Brain microvascular endothelial cell (primary cell): ENCODE results near the gene PACSIN1.

Source experiments
- DNase-seq: peaks from one replicate; pipeline ENCODE4 v3.0.0-alpha.2; 2020
- H3K27ac ChIP-seq: fragments of 250-450 bp; sonication (Bioruptor Pico); 2 replicates; pipeline ENCODE4 v1.5.1; 2020; ENCODE audit warnings: mild to moderate bottlenecking, moderate library complexity
- H3K27me3 ChIP-seq: fragments of 250-450 bp; sonication (Bioruptor Pico); replicated peaks from 2 replicates; pipeline ENCODE4 v1.5.1; 2020; ENCODE audit warnings: mild to moderate bottlenecking
- H3K36me3 ChIP-seq: fragments of 250-450 bp; sonication (Bioruptor Pico); replicated peaks from 2 replicates; pipeline ENCODE4 v1.5.1; 2020; ENCODE audit warnings: mild to moderate bottlenecking
- H3K4me3 ChIP-seq: 2 replicates; pipeline ENCODE4 v1.5.1; 2011; ENCODE audit warnings: low read depth, mild to moderate bottlenecking, control low read depth, low read length, moderate library complexity
- CTCF ChIP-seq: IDR thresholded peaks from 2 replicates; pipeline ENCODE4 v1.5.1; 2011; ENCODE audit warnings: low read depth, mild to moderate bottlenecking, moderate library complexity, low read length, control low read depth, inconsistent platforms; ENCODE audit errors: missing control alignments
- in situ Hi-C: cut with HindIII; loops from 2 replicates; pipeline ENCODE4 v1.10.0; 2017; ENCODE audit warnings: low sequenced_read_pairs, low pct_ligation_motif_present

PACSIN1 gene

GRCh38 chr6:34466242-34467185 lies 638 bp downstream of the PACSIN1 start:
- TF ChIP-seq CTCF: no peak
- Histone ChIP-seq H3K36me3 (no peaks in the 10 kb centered on the region), H3K27ac (no peak overlapping the region), H3K27me3 (peaks cover 14% of the 10 kb centered on the region), H3K4me3 (no peak overlapping the region)
- no peak for DNase-seq
- in situ Hi-C loops: no loop called here

GRCh38 chr6:34468378-34468892 lies 2.6 kb downstream of the PACSIN1 start:
- no peak for TF ChIP-seq CTCF
- Histone ChIP-seq H3K4me3 (no peak overlapping the region), H3K36me3 (no peaks in the 10 kb centered on the region), H3K27ac (no peak overlapping the region), H3K27me3 (peaks cover 14% of the 10 kb centered on the region)
- in situ Hi-C loops: no loop called here
- no peak for DNase-seq

GRCh38 chr6:34469499-34469898 lies 3.6 kb downstream of the PACSIN1 start:
- H3K27me3 ChIP-seq: peaks cover 13% of the 10 kb centered on the region
- H3K36me3 ChIP-seq: no peaks in the 10 kb centered on the region
- H3K27ac ChIP-seq: no peak overlapping the region
- no peak for DNase-seq
- in situ Hi-C loops: no loop called here
- no peak overlapping the region for H3K4me3 ChIP-seq
- no peak for TF ChIP-seq CTCF

GRCh38 chr6:34472425-34472824 lies 6.5 kb downstream of the PACSIN1 start:
- Histone ChIP-seq H3K36me3 (no peaks in the 10 kb centered on the region), H3K4me3 (no peak overlapping the region), H3K27ac (no peak overlapping the region), H3K27me3 (no peaks in the 10 kb centered on the region)
- in situ Hi-C loops: no loop called here
- DNase-seq: no peak
- TF ChIP-seq CTCF: no peak

GRCh38 chr6:34473967-34474366 lies 8.1 kb downstream of the PACSIN1 start:
- no peaks in the 10 kb centered on the region for H3K27me3 ChIP-seq
- H3K27ac ChIP-seq: no peak overlapping the region
- TF ChIP-seq CTCF: no peak
- in situ Hi-C loops: no loop called here
- H3K4me3 ChIP-seq: no peak overlapping the region
- no peak for DNase-seq
- no peaks in the 10 kb centered on the region for H3K36me3 ChIP-seq
